T-cell (primary cell): ENCODE results near the gene PPP2R5C. TPM values are rescaled to one million over a fixed set of nuclear protein-coding genes. Genes with fewer than 3 reads are reported as not detected.

Source experiments
- ATAC-seq, 4 experiments: fragments of 200-7000 bp in 3 of 4; fragments of 150-1000 bp in 1 of 4; cut with Tn5 transposase; replicated peaks in 1 of 4; 1 replicate in 3 of 4; 2 replicates in 1 of 4; pipeline ENCODE4 v1.10.0; 2021; ENCODE audit warnings: moderate library complexity in 3 of 4, mild to moderate bottlenecking in 2 of 4, moderate number of reproducible peaks in 1 of 4
- CTCF ChIA-PET, 2 donors: fragments of 300-600 bp; sonication (Branson Sonifier 250); formaldehyde crosslinking; loops; one replicate each; lab custom pipeline; 2022; ENCODE audit warnings: antibody characterized with exemption in 2 of 2; lab: Charles Lee
- POLR2A ChIA-PET, 2 donors: fragments of 300-600 bp; sonication (Branson Sonifier 250); formaldehyde crosslinking; loops; one replicate each; lab custom pipeline; 2022; ENCODE audit warnings: antibody characterized with exemption in 2 of 2; lab: Charles Lee
- DNase-seq, 35 experiments: peaks; one replicate each; pipeline versions ENCODE4 v3.0.0 to v3.0.0-alpha.2; 2013 to 2023
- H3K27ac ChIP-seq: one replicate; pipeline ENCODE4 v1.5.1; 2013; ENCODE audit warnings: low read length
- H3K27me3 ChIP-seq, 2 experiments: replicated peaks in 1 of 2; 1 replicate in 1 of 2; 2 replicates in 1 of 2; pipeline versions ENCODE4 v1.6.1 to v1.7.0; 2013; ENCODE audit warnings: low read length in 1 of 2, mixed read lengths in 1 of 2; ENCODE audit not compliant: control insufficient read depth in 2 of 2, insufficient read depth in 2 of 2; ENCODE audit errors: extremely low read depth in 1 of 2
- H3K36me3 ChIP-seq, 2 donors: 1 replicate in 1 of 2; 2 replicates in 1 of 2; pipeline versions ENCODE4 v1.6.1 to v1.7.0; 2013; ENCODE audit warnings: low read length in 1 of 2; ENCODE audit not compliant: control insufficient read depth in 2 of 2, insufficient read depth in 1 of 2; ENCODE audit errors: extremely low read depth in 1 of 2
- H3K4me1 ChIP-seq, 2 experiments: 1 replicate in 1 of 2; 2 replicates in 1 of 2; pipeline versions ENCODE4 v1.6.1 to v1.7.0; 2013; ENCODE audit warnings: low read length in 2 of 2, mixed read lengths in 1 of 2; ENCODE audit not compliant: insufficient read depth in 2 of 2, control insufficient read depth in 1 of 2; ENCODE audit errors: extremely low read depth in 1 of 2
- H3K4me3 ChIP-seq, 2 donors: 1 replicate in 1 of 2; 2 replicates in 1 of 2; pipeline versions ENCODE4 v1.5.1 to v1.7.0; 2013; ENCODE audit warnings: mild to moderate bottlenecking in 2 of 2, low read length in 1 of 2, moderate library complexity in 1 of 2; ENCODE audit not compliant: control insufficient read depth in 1 of 2; ENCODE audit errors: extremely low read depth in 1 of 2
- H3K9me3 ChIP-seq: 2 replicates; pipeline ENCODE4 v1.7.0; 2013
- H3K27ac Mint-ChIP-seq, 2 donors: one replicate each; pipeline ENCODE4 v1.8.0; 2020 to 2021; ENCODE audit warnings: mild to moderate bottlenecking in 2 of 2, mixed read lengths in 2 of 2
- H3K27me3 Mint-ChIP-seq, 2 donors: one replicate each; pipeline ENCODE4 v1.8.0; 2021 to 2022; ENCODE audit warnings: mixed read lengths in 2 of 2
- H3K36me3 Mint-ChIP-seq: one replicate; pipeline ENCODE4 v1.8.0; 2021; ENCODE audit warnings: mixed read lengths
- H3K4me1 Mint-ChIP-seq, 3 donors: one replicate each; pipeline ENCODE4 v1.8.0; 2020 to 2022; ENCODE audit warnings: mixed read lengths in 3 of 3, mild to moderate bottlenecking in 1 of 3
- H3K4me3 Mint-ChIP-seq, 3 donors: one replicate each; pipeline ENCODE4 v1.8.0; 2020 to 2022; ENCODE audit warnings: mild to moderate bottlenecking in 3 of 3, mixed read lengths in 3 of 3, moderate library complexity in 3 of 3
- H3K9me3 Mint-ChIP-seq, 3 donors: one replicate each; pipeline ENCODE4 v1.8.0; 2020 to 2022; ENCODE audit warnings: mixed read lengths in 3 of 3
- WGBS: methylation state at CpG from one replicate; pipeline ENCODE4 v1.1.5; 2013; ENCODE audit warnings: missing lambda C conversion rate; ENCODE audit not compliant: insufficient coverage; 5-methylcytosine and 5-hydroxymethylcytosine counted together
- total RNA-seq, 35 experiments: library from RNA in 6 of 35; stranded (reverse) in 6 of 35; fragments of 120-200 nt in 1 of 35; gene quantifications; one replicate each; pipeline versions ENCODE4 v1.2.1 to v1.2.4 and lab custom pipeline; 2013 to 2026

Gene PPP2R5C
- total RNA-seq, 5 donors from 2014 or later (not counting 1 experiment from before 2014, with no cell fraction given), result 435 to 627 (median 489) TPM

DNA sequence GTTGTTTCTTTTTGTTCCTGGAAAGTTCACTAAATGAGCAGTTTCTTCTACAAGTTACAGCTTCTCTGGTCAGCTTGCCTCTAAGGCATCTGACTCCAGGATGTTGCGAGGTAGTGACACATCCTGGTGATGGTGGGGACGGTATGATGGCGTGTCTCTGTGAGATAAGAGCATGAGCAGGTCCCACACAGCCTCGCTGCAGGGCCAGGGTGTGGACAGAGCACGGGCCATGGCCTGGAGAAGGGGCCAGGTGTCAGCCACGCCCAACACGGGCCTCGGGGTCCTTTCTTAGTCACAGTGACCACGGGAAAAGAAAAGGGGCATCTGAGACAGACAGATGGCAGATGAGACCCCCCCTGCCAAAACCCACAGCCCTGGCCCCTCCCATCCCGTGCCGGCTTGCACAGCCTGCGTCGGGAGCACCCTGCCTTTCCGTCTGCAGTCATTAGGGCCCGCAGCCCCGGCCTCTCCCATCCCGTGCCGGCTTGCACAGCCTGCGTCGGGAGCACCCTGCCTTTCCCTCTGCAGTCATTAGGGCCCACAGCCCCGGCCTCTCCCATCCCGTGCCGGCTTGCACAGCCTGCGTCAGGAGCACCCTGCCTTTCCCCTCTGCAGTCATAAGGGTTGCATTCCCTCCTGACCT, 123.5 kb downstream of the PPP2R5C start:
- Histone ChIP-seq H3K9me3 (no peaks in the 10 kb centered on the region), H3K36me3 (peaks cover 32 to 83% of the 10 kb centered on the region in 2 donors), H3K4me3 (no peak overlapping the region), H3K4me1 (peaks cover 0 to 6% of the 10 kb centered on the region in 2 experiments), H3K27ac (no peak overlapping the region), H3K27me3 (no peaks in the 10 kb centered on the region)
- CTCF ChIA-PET, result no interaction called here
- no peak for ATAC-seq
- Mint-ChIP-seq H3K27me3 (no peaks in the 10 kb centered on the region), H3K4me3 (no peak overlapping the region), H3K36me3 (peaks cover 59% of the 10 kb centered on the region), H3K4me1 (peaks cover 8 to 20% (median 10%) of the 10 kb centered on the region in 3 donors), H3K9me3 (no peaks in the 10 kb centered on the region), H3K27ac (peak overlapping the region in 1 of 2 donors; percentile 43)
- 89% methylated on average over 21 of the region's 24 CpGs for WGBS
- POLR2A ChIA-PET, result no interaction called here
- no peak for DNase-seq

DNA sequence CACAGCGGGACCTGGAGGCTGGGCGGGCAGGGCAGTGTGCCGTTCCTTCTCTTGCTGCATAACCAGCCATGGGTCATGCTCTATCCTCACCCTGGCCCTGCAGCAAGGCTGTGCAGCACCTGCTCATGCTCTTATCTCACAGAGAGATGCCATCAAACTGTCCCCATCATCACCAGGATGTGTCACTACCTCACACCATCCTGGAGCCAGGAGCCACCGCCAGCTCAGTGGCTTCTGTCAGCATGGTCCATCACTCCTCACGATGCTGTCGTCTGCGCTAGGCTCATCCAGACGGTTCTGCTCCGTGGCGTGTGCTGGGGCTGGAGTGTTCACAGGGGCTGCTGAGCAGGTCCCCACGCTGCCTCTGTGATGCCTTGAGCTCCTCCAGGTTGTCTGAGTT, 125.7 kb downstream of the PPP2R5C start:
- no peaks in the 10 kb centered on the region for H3K27me3 Mint-ChIP-seq
- no peak for ATAC-seq
- WGBS, result over 99% methylated on average over 11 of the region's 11 CpGs
- no peak for DNase-seq
- H3K4me3 ChIP-seq, result no peak overlapping the region
- peaks cover 0 to 2% (median 2%) of the 10 kb centered on the region in 3 donors for H3K4me1 Mint-ChIP-seq
- H3K36me3 ChIP-seq, result peaks cover 28 to 90% of the 10 kb centered on the region in 2 donors
- H3K9me3 ChIP-seq, result no peaks in the 10 kb centered on the region
- peaks cover 61% of the 10 kb centered on the region for H3K36me3 Mint-ChIP-seq
- no peaks in the 10 kb centered on the region for H3K4me1 ChIP-seq
- CTCF ChIA-PET, result interaction anchor here in 1 of 2 donors (0.5 kb wide), 1 partner anchor 42 kb away, joined by 5 read pairs; no protein-coding TSS in a partner anchor
- POLR2A ChIA-PET, result no interaction called here
- H3K27ac ChIP-seq, result no peak overlapping the region
- no peak overlapping the region for H3K4me3 Mint-ChIP-seq
- no peak overlapping the region for H3K27ac Mint-ChIP-seq
- H3K27me3 ChIP-seq, result no peaks in the 10 kb centered on the region
- H3K9me3 Mint-ChIP-seq, result no peaks in the 10 kb centered on the region

DNA sequence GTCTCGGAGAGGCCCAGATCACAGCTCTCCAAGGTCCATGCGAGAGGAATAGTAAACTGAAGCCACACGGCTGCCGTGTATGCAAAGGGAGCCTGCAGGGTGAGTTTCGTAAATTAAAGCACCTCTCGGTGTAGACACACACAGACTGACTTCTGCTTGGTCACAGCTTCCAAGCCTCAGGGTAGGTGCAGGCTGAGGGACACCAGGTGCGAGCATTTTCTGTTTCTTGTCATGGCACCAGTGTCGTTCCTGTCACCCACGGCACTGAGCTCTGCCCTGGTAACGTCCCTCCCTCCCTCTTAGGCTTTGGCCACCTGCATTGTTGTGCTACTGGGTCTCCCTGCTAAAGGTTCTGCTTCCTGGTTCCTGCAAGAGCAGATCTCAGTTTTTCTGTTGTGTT, 126.7 kb downstream of the PPP2R5C start:
- Mint-ChIP-seq H3K36me3 (peaks cover 59% of the 10 kb centered on the region), H3K27ac (no peak overlapping the region), H3K27me3 (no peaks in the 10 kb centered on the region), H3K4me3 (no peak overlapping the region), H3K4me1 (peaks cover 0 to 2% (median 0%) of the 10 kb centered on the region in 3 donors), H3K9me3 (no peaks in the 10 kb centered on the region)
- WGBS, result 93% methylated on average over 10 of the region's 10 CpGs
- ChIA-PET POLR2A (no interaction called here), CTCF (interaction anchor here in 1 of 2 donors (0.6 kb wide), 1 partner anchor 9 kb away, joined by 3 read pairs; no protein-coding TSS in a partner anchor)
- DNase-seq (no peak), ATAC-seq (no peak)
- Histone ChIP-seq H3K27me3 (no peaks in the 10 kb centered on the region), H3K9me3 (no peaks in the 10 kb centered on the region), H3K27ac (no peak overlapping the region), H3K4me1 (no peaks in the 10 kb centered on the region), H3K36me3 (peaks cover 27 to 91% of the 10 kb centered on the region in 2 donors), H3K4me3 (no peak overlapping the region)

DNA sequence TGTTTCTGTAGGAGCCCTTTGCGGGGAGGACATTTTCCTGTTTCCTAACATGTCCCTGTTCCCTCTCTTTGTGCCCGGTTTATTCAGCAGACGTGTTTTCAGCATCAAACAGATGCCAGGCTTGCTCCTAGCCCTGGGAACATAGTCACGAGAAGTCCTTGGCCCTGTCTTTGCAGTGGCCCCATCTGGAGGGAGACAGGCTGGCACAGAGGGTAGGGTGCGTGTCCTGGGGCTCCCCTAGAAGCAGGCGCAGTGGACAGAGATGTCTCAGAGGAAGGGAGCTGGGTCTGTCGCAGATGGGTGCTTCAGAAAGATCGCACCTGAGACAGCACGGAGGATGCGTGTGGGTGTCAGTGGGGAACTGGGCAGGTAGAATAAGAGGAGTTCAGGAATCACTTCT, 127.9 kb downstream of the PPP2R5C start:
- Histone ChIP-seq H3K4me3 (no peak overlapping the region), H3K27ac (no peak overlapping the region), H3K27me3 (no peaks in the 10 kb centered on the region), H3K4me1 (no peaks in the 10 kb centered on the region), H3K36me3 (peaks cover 22 to 91% of the 10 kb centered on the region in 2 donors), H3K9me3 (no peaks in the 10 kb centered on the region)
- Mint-ChIP-seq H3K27me3 (no peaks in the 10 kb centered on the region), H3K27ac (no peak overlapping the region), H3K36me3 (peaks cover 56% of the 10 kb centered on the region), H3K4me3 (no peak overlapping the region), H3K9me3 (no peaks in the 10 kb centered on the region), H3K4me1 (peaks cover 0 to 2% (median 0%) of the 10 kb centered on the region in 3 donors)
- POLR2A ChIA-PET, result interaction anchor here in 1 of 2 donors (0.6 kb wide), 1 partner anchor 256 kb away, joined by 3 read pairs; no protein-coding TSS in a partner anchor
- 94% methylated on average over 10 of the region's 10 CpGs for WGBS
- ATAC-seq (no peak), DNase-seq (no peak)
- CTCF ChIA-PET, result no interaction called here

DNA sequence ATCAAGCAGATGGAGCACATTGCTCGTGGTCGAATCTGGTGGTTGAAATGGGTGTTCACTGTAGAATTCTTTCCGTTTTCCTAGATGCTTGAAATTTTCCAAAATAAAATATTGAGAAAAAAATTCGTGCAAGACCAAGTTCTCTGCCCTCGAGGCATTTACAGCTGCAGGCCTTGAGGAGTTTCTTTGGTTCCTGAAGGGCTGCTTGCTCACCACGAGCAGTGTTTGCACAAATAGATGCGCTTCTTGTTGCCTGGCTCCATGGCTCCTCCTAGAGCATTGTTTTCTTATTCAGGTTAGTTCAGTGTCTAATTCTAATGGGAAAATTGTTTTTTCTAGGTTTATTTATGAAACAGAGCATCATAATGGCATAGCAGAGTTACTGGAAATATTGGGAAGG, 128.4 kb downstream of the PPP2R5C start:
- WGBS, result 86% methylated on average over 6 of the region's 7 CpGs
- DNase-seq, result peak in 2 of 35 experiments; percentile 6 to 28

DNA sequence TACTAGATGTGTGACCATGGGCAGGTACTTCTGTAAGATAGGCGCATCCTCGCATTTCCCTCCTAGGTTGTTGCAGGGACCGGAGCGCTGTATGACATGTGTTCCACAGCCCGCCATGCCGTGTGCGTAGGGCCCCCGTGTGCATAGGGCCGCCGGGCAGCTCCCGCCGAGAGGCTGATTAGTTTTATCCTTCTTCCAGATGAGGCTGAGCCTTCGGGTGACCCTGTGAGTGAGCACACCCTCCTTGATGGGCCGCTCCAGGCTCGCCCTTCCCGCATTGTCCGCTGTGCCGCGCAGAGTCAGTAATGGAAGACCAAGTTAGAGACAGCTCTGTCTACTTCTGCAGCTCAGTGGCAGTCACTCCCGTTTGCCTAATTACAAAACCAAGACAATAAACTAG, 130.0 kb downstream of the PPP2R5C start:
- Histone ChIP-seq H3K9me3 (no peaks in the 10 kb centered on the region), H3K4me1 (no peaks in the 10 kb centered on the region), H3K27ac (no peak overlapping the region), H3K27me3 (no peaks in the 10 kb centered on the region), H3K36me3 (peaks cover 24 to 87% of the 10 kb centered on the region in 2 donors), H3K4me3 (no peak overlapping the region)
- DNase-seq, result no peak
- no peak overlapping the region for H3K27ac Mint-ChIP-seq
- H3K4me1 Mint-ChIP-seq, result peaks cover 0 to 2% (median 0%) of the 10 kb centered on the region in 3 donors
- WGBS, result 100% methylated on average over 16 of the region's 20 CpGs
- POLR2A ChIA-PET, result no interaction called here
- CTCF ChIA-PET, result interaction anchor here in 1 of 2 donors (1.4 kb wide), 1 partner anchor 121 kb away, joined by 3 read pairs; no protein-coding TSS in a partner anchor
- no peaks in the 10 kb centered on the region for H3K9me3 Mint-ChIP-seq
- H3K36me3 Mint-ChIP-seq, result peaks cover 50% of the 10 kb centered on the region
- ATAC-seq, result no peak
- no peak overlapping the region for H3K4me3 Mint-ChIP-seq
- H3K27me3 Mint-ChIP-seq, result no peaks in the 10 kb centered on the region

More for the DNA sequence above, 128.4 kb downstream of the PPP2R5C start:
- H3K27ac Mint-ChIP-seq, result peak overlapping the region in 1 of 2 donors; percentile 20
- Histone ChIP-seq H3K4me3 (no peak overlapping the region), H3K36me3 (peaks cover 17 to 91% of the 10 kb centered on the region in 2 donors), H3K27me3 (no peaks in the 10 kb centered on the region), H3K27ac (no peak overlapping the region), H3K9me3 (no peaks in the 10 kb centered on the region), H3K4me1 (no peaks in the 10 kb centered on the region)
- CTCF ChIA-PET, result no interaction called here
- no peak overlapping the region for H3K4me3 Mint-ChIP-seq
- no peaks in the 10 kb centered on the region for H3K27me3 Mint-ChIP-seq
- ATAC-seq, result no peak
- POLR2A ChIA-PET, result no interaction called here
- H3K9me3 Mint-ChIP-seq, result no peaks in the 10 kb centered on the region
- H3K36me3 Mint-ChIP-seq, result peaks cover 55% of the 10 kb centered on the region
- peaks cover 0 to 2% (median 0%) of the 10 kb centered on the region in 3 donors for H3K4me1 Mint-ChIP-seq
